HG03108 (cell line): Measurements from ENCODE around the gene OTOP2.
"Not testable (repeated sequence)": the region's sequence is repeated elsewhere in the genome, so short reads cannot be mapped to it uniquely, and the experiment has no call there.

ENCODE experiments used
- ATAC-seq: cut with Tn5 transposase; IDR thresholded peaks from one replicate; pipeline ENCODE4 v1.9.1; 2021; ENCODE audit warnings: moderate library complexity; ENCODE audit not compliant: unreplicated experiment

Gene OTOP2

GRCh38 chr17:74971069-74971841 lies 47.2 kb downstream of the OTOP2 start:
- ATAC-seq, result no peak

- ATAC-seq, result no peak
Observed at GRCh38 chr17:74971842-74972106, 47.7 kb downstream of the OTOP2 start.

- ATAC-seq, result no peak
Observed at GRCh38 chr17:74972107-74972972, 48.3 kb downstream of the OTOP2 start, which contains the start of gene HID1. Gene HID1 (minus strand): TSS chr17:74972759. CDS start chr17:74972656, 103 bp downstream.

GRCh38 chr17:74972973-74973328 lies 48.9 kb downstream of the OTOP2 start:
- no peak for ATAC-seq

- no peak for ATAC-seq
Observed at GRCh38 chr17:74975943-74976342, 51.9 kb downstream of the OTOP2 start.

- ATAC-seq, result no peak
Observed at GRCh38 chr17:74977802-74978201, 53.7 kb downstream of the OTOP2 start.

GRCh38 chr17:74978240-74978639 lies 54.2 kb downstream of the OTOP2 start:
- ATAC-seq, result no peak

- no peak for ATAC-seq
Observed at GRCh38 chr17:74979408-74980146, 55.5 kb downstream of the OTOP2 start.

- no peak for ATAC-seq
Observed at GRCh38 chr17:74981318-74981978, 57.4 kb downstream of the OTOP2 start.

- no peak for ATAC-seq
Observed at GRCh38 chr17:74981979-74982662, 58.0 kb downstream of the OTOP2 start.

GRCh38 chr17:74982663-74983313 lies 58.7 kb downstream of the OTOP2 start:
- ATAC-seq, result not testable (repeated sequence)
